H7 (cell line): ENCODE data around the gene CD74. TPM values are rescaled to one million over a fixed set of nuclear protein-coding genes. Genes with fewer than 3 reads are reported as not detected.

Experiments used
- DNase-seq: peaks from one replicate; pipeline ENCODE4 v3.0.0; 2012
- H3K27me3 ChIP-seq: 2 replicates; pipeline ENCODE4 v1.6.0; 2011; ENCODE audit warnings: mild to moderate bottlenecking, low read length; ENCODE audit not compliant: control insufficient read depth, insufficient read depth
- H3K36me3 ChIP-seq: replicated peaks from 2 replicates; pipeline ENCODE4 v1.5.1; 2011; ENCODE audit warnings: low read length; ENCODE audit not compliant: control insufficient read depth, insufficient read depth
- H3K4me3 ChIP-seq: 2 replicates; pipeline ENCODE4 v1.5.1; 2011; ENCODE audit warnings: low read depth, mild to moderate bottlenecking, control low read depth, low read length, moderate library complexity; ENCODE audit not compliant: insufficient read depth
- total RNA-seq: library from RNA; depleted of rRNA; stranded (reverse); fragments of >200 nt; shearing (Covaris generic); gene quantifications from 2 replicates; pipeline ENCODE4 v1.2.3, GENCODE V29; 2014

CD74 gene
- total RNA-seq, 1 experiment from 2014 or later, result 18.0 TPM

- H3K36me3 ChIP-seq, result peaks cover 50% of the 10 kb centered on the region
- no peaks in the 10 kb centered on the region; the same call in 1 of the 2 replicates for H3K27me3 ChIP-seq
- no peak overlapping the region for H3K4me3 ChIP-seq
- DNase-seq, result no peak
Observed at GRCh38 chr5:150447188-150447587, 34.5 kb upstream of the CD74 start.

GRCh38 chr5:150446583-150446982 is 33.9 kb upstream of the CD74 start:
- no peak overlapping the region for H3K4me3 ChIP-seq
- H3K27me3 ChIP-seq, result no peaks in the 10 kb centered on the region; the same call in 1 of the 2 replicates
- no peak for DNase-seq
- peaks cover 50% of the 10 kb centered on the region for H3K36me3 ChIP-seq

DNA sequence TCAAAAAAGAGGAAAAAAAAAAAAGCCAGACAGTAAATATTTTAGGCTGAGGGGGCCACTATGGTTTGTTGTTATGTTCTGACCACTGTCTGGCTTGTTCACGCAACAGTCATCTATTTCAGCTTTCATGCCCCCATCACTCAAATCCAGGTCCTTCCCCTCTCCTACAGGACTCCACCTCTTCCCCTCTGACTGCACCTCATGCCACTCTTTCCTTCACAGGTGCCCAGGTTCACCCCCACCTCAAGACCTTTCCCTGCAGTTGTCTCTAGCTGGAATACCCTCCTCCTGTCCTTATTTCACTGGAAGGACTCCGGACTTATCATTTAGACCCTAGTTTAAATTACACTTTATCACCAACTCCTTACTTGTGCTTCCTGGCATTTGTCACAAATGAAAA is 33.4 kb upstream of the CD74 start:
- no peak overlapping the region for H3K4me3 ChIP-seq
- no peak for DNase-seq
- H3K36me3 ChIP-seq, result peaks cover 50% of the 10 kb centered on the region
- no peaks in the 10 kb centered on the region; the same call in 1 of the 2 replicates for H3K27me3 ChIP-seq

DNA sequence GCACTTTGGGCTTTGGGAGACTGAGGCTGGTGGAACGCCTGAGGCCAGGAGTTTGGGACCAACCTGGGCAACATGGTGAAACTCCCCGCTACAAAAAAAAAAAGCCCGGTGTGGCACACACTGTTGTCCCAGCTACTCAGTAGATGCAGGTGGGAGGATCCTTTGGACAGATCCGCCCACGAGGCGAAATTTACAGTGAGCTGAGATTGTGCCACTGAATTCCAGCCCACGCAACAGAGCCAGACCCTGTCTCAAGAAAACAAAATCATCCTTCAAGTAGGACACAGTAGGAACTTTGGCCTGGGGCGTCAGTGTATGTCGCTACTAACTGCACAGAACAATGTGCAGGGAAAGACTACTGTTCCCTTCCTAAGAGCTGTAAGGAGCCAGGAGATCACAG is 32.1 kb upstream of the CD74 start:
- no peak overlapping the region for H3K4me3 ChIP-seq
- no peaks in the 10 kb centered on the region; the same call in 1 of the 2 replicates for H3K27me3 ChIP-seq
- no peak for DNase-seq
- H3K36me3 ChIP-seq, result peaks cover 50% of the 10 kb centered on the region

GRCh38 chr5:150443242-150444075 is 30.7 kb upstream of the CD74 start:
- H3K4me3 ChIP-seq, result no peak overlapping the region
- no peak for DNase-seq
- no peaks in the 10 kb centered on the region for H3K27me3 ChIP-seq
- peaks cover 48% of the 10 kb centered on the region for H3K36me3 ChIP-seq

DNA sequence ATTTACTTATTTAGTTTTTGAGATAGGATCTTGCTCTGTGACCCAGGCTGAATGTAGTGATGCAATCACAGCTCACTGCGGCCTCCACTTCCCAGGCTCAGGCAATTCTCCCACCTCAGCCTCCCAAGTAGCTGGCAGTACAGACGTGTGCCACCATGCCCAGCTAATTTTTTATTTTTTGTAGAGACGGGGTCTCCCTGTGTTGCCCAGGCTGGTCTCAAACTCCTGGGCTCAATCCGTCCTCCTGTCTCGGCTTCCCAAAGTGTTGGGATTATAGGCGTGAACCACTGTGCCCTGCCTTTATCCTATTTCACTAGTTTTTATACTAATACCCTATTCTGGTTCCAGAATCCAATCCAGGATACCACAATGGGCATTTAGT is 30.0 kb upstream of the CD74 start:
- Histone ChIP-seq H3K36me3 (peaks cover 41% of the 10 kb centered on the region), H3K4me3 (no peak overlapping the region), H3K27me3 (no peaks in the 10 kb centered on the region)
- DNase-seq, result no peak

GRCh38 chr5:150441813-150442698 is 29.3 kb upstream of the CD74 start:
- Histone ChIP-seq H3K4me3 (no peak overlapping the region), H3K27me3 (no peaks in the 10 kb centered on the region), H3K36me3 (peaks cover 35% of the 10 kb centered on the region)
- DNase-seq, result peak; percentile 69

DNA sequence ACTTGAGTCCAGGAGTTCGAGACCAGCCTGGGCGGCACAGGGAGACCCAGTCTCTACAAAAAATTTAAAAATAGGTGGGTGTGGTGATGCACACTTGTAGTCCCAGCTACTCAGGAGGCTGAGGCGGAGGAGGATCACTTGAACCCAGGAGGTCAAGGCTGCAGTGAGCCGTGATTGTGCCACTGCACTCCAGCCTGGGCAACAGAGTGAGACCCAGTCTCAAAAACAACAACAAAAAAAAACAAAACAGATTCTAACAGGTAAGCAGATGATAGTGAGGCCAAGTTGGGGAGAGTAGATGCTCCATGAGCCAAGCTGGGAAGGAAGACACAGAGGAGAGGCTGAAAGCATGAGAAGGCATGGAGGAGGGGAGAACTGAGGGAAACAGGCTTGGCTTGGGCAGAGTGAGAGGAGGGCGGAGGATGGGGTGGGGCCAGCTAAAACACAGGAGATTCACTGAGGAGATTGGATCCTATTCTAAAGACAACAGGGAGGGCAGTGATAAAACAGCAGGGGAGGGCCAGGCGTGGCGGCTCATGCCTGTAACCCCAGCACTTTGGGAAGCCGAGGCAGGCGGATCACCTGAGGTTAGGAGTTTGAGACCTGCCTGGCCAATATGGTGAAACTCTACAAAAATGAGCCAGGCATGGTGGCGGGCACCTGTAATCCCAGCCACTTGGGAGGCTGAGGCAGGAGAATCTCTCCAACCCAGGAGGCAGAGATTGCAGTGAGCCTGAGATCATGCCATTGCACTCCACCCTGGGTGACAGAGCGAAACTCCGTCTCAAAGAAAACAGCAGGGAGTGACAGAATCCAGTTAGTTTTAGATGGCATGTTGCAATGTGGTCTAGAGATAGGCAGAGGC is 28.5 kb upstream of the CD74 start:
- Histone ChIP-seq H3K4me3 (no peak overlapping the region), H3K27me3 (no peaks in the 10 kb centered on the region), H3K36me3 (peaks cover 26% of the 10 kb centered on the region)
- DNase-seq, result peak; percentile 71

GRCh38 chr5:150438873-150439546 is 26.3 kb upstream of the CD74 start:
- peak; percentile 81 for DNase-seq
- H3K27me3 ChIP-seq, result no peaks in the 10 kb centered on the region
- peaks cover 6% of the 10 kb centered on the region for H3K36me3 ChIP-seq
- no peak overlapping the region for H3K4me3 ChIP-seq

GRCh38 chr5:150436141-150436680 is 23.5 kb upstream of the CD74 start:
- no peak overlapping the region for H3K4me3 ChIP-seq
- H3K36me3 ChIP-seq, result no peaks in the 10 kb centered on the region
- peak; percentile 90 for DNase-seq
- no peaks in the 10 kb centered on the region for H3K27me3 ChIP-seq

DNA sequence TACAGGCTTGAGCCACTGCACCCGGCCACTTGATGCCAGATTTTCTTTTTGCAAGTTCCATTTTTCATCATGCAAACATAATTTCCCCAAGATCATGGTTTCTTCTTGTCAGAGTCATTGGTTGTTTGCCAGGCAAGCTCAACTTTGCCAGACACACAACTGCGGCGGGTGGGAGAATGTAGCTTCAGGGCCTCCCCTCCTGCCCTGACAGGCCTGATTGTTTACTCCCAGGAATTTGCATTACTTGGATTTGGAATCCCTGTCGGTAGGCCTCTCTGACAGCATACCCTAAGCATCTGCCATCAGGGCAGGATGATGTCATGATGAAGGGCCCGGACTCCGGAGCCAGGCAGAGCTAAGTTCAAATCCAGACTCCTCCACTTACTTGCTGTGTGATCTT is 21.8 kb upstream of the CD74 start:
- no peaks in the 10 kb centered on the region for H3K27me3 ChIP-seq
- no peaks in the 10 kb centered on the region for H3K36me3 ChIP-seq
- no peak overlapping the region for H3K4me3 ChIP-seq
- DNase-seq, result no peak

GRCh38 chr5:150431574-150431973 is 18.9 kb upstream of the CD74 start:
- DNase-seq, result no peak
- H3K36me3 ChIP-seq, result no peaks in the 10 kb centered on the region
- no peak overlapping the region for H3K4me3 ChIP-seq
- H3K27me3 ChIP-seq, result no peaks in the 10 kb centered on the region

DNA sequence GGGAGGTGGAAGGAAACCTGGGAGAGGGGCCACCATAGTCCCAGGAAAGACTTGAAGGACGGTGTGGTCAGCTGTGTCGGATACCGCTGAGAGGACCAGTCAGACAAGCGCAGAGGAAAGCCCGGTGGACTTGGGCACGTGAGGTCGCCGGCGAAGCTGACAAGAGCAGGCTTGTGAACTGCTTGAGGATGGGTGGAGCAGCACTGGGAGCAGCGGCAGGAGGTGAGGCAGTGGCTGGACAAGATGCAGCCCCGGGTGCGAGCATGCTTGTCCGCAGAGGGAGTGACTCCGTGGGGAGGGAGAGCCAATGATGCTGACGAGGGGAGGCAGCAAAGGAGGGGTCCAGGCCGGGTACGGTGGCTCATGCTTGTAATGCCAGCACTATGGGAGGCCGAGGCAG is 18.3 kb upstream of the CD74 start:
- Histone ChIP-seq H3K36me3 (no peaks in the 10 kb centered on the region), H3K4me3 (no peak overlapping the region), H3K27me3 (no peaks in the 10 kb centered on the region)
- no peak for DNase-seq
